Right lobe of liver (tissue), 6 donors: ENCODE measurements around the gene TENM4. TPM values are rescaled to one million over a fixed set of nuclear protein-coding genes. Genes with fewer than 3 reads are reported as not detected.

Experiments used
- ATAC-seq, 4 donors: fragments of 200-7000 bp; cut with Tn5 transposase; one replicate each; pipeline ENCODE4 v1.9.1; 2020; ENCODE audit warnings: mild to moderate bottlenecking in 4 of 4, moderate library complexity in 4 of 4
- DNase-seq, 3 donors: peaks; one replicate each; pipeline ENCODE4 v3.0.0-alpha.2; 2020
- H3K27ac ChIP-seq, 3 donors: fragments of 200-600 bp; one replicate each; pipeline ENCODE4 v1.8.0; 2022
- H3K27me3 ChIP-seq, 2 donors: fragments of 200-600 bp; one replicate each; pipeline ENCODE4 v1.8.0; 2022
- H3K36me3 ChIP-seq, 4 donors: fragments of 200-600 bp; sonication (generic) in 1 of 4; one replicate each; pipeline versions ENCODE4 v1.5.1 to v1.8.0; 2017 to 2022; ENCODE audit warnings: control low read depth in 1 of 4
- H3K4me1 ChIP-seq, 4 donors: fragments of 200-600 bp; sonication (generic) in 1 of 4; one replicate each; pipeline versions ENCODE4 v1.5.1 to v1.8.0; 2017 to 2022; ENCODE audit warnings: control low read depth in 1 of 4
- H3K4me3 ChIP-seq, 3 donors: fragments of 200-600 bp; one replicate each; pipeline ENCODE4 v1.8.0; 2022
- H3K9me3 ChIP-seq, 4 donors: fragments of 200-600 bp; sonication (generic) in 1 of 4; one replicate each; pipeline versions ENCODE4 v1.5.1 to v1.8.0; 2017 to 2022; ENCODE audit warnings: control low read depth in 1 of 4
- CTCF ChIP-seq, 4 donors: fragments of 200-600 bp in 3 of 4; fragments of 450-650 bp in 1 of 4; IDR thresholded peaks; one replicate each; pipeline versions ENCODE4 v1.5.1 to v1.8.0; 2016 to 2022; ENCODE audit warnings: antibody characterized with exemption in 4 of 4, mild to moderate bottlenecking in 2 of 4
- POLR2A ChIP-seq: fragments of 450-650 bp; IDR thresholded peaks from one replicate; pipeline ENCODE4 v1.6.1; 2017; ENCODE audit warnings: antibody characterized with exemption, mild to moderate bottlenecking
- WGBS: methylation state at CpG from one replicate; pipeline ENCODE4 v1.1.6; 2018; ENCODE audit warnings: low coverage, low lambda C conversion rate; ENCODE audit not compliant: insufficient coverage; ENCODE audit errors: missing lambda C conversion rate; 5-methylcytosine and 5-hydroxymethylcytosine counted together
- intact Hi-C, 2 donors: fragments of 100-400 bp; cut with DNase I; formaldehyde crosslinking; loops; one replicate each; pipeline versions ENCODE4 v1.11.2 to v1.14.1; 2022
- total RNA-seq, 6 experiments: library from RNA; depleted of rRNA in 2 of 6; stranded (reverse); fragments of >200 nt in 2 of 6; fragmentation: NEBNext Ultra II Directional in 3 of 6; extraction: Animal tissue kit (Norgen Biotek cat#: 25700) in 3 of 6; gene quantifications; one replicate each; pipeline versions ENCODE4 v1.1.0 to v1.2.4, GENCODE V29; 2016 to 2023
- donor health status: DM: no; HTN: yes; CAD: no.
- donor health status: DM: no; HTN: no; CAD: no.
- donor health status: DM: no; HTN: no; CAD: no.
- donor health status: DM: no; HTN: yes; CAD: no.
- donor health status: DM: no; HTN: yes; CAD: no.

TENM4 gene
- total RNA-seq, 6 experiments from 2014 or later, result 0.04 to 0.58 (median 0.14) TPM; not detected in 2

GRCh38 chr11:79388201-79388600 is 52.6 kb downstream of the TENM4 start:
- Histone ChIP-seq H3K27ac (no peak overlapping the region), H3K9me3 (no peaks in the 10 kb centered on the region), H3K4me1 (no peaks in the 10 kb centered on the region), H3K36me3 (no peaks in the 10 kb centered on the region), H3K4me3 (no peak overlapping the region), H3K27me3 (no peaks in the 10 kb centered on the region)
- WGBS, result no CpG with 5 or more reads among the region's 2 CpGs
- ATAC-seq (no peak), DNase-seq (no peak)
- intact Hi-C loops, result no loop called here
- TF ChIP-seq CTCF (IDR thresholded peaks at IDR 0.05), result no peak
- no peak for TF ChIP-seq POLR2A

- WGBS, result 53% methylated on average over 3 of the region's 3 CpGs
- intact Hi-C loops, result no loop called here
- TF ChIP-seq POLR2A (no peak), CTCF (IDR thresholded peaks at IDR 0.05) (no peak)
- no peak for DNase-seq
- Histone ChIP-seq H3K27me3 (no peaks in the 10 kb centered on the region), H3K36me3 (no peaks in the 10 kb centered on the region), H3K27ac (no peak overlapping the region), H3K4me1 (no peaks in the 10 kb centered on the region), H3K4me3 (no peak overlapping the region), H3K9me3 (no peaks in the 10 kb centered on the region)
- ATAC-seq, result no peak
Measured at GRCh38 chr11:79383874-79384273, 57.0 kb downstream of the TENM4 start.

GRCh38 chr11:79382301-79383050 is 58.4 kb downstream of the TENM4 start:
- no peak for DNase-seq
- Histone ChIP-seq H3K27me3 (no peaks in the 10 kb centered on the region), H3K4me3 (no peak overlapping the region), H3K9me3 (no peaks in the 10 kb centered on the region), H3K27ac (no peak overlapping the region), H3K36me3 (no peaks in the 10 kb centered on the region), H3K4me1 (no peaks in the 10 kb centered on the region)
- 46% methylated on average over 5 of the region's 6 CpGs for WGBS
- intact Hi-C loops, result no loop called here
- no peak for ATAC-seq
- no peak for TF ChIP-seq POLR2A
- TF ChIP-seq CTCF (IDR thresholded peaks at IDR 0.05), result no peak

GRCh38 chr11:79381036-79381435 is 59.8 kb downstream of the TENM4 start:
- no peak for DNase-seq
- H3K27me3 ChIP-seq, result no peaks in the 10 kb centered on the region

More at GRCh38 chr11:79381036-79381435, 59.8 kb downstream of the TENM4 start:
- Histone ChIP-seq H3K4me3 (no peak overlapping the region), H3K4me1 (no peaks in the 10 kb centered on the region), H3K36me3 (no peaks in the 10 kb centered on the region), H3K27ac (no peak overlapping the region), H3K9me3 (no peaks in the 10 kb centered on the region)
- no peak for TF ChIP-seq CTCF (IDR thresholded peaks at IDR 0.05)
- no peak for TF ChIP-seq POLR2A
- intact Hi-C loops, result no loop called here
- WGBS, result 5% methylated on average over 2 of the region's 3 CpGs
- ATAC-seq, result no peak
